ENCODE measurements around the gene PCP4L1. TPM values are rescaled to one million over a fixed set of nuclear protein-coding genes. Genes with fewer than 3 reads are reported as not detected.
A peak's percentile ranks its signal among the peaks of the same experiment; 100 is the strongest.

Gene PCP4L1
- total RNA-seq (2021) (0.92 to 1.2 TPM (median 1.1 TPM) in 3 replicates), Bru-seq, nascent RNA (percentile 21 among the genes with signal in this experiment)
- long read RNA-seq, experiment 1, transcript PCP4L1-201 (3 exons, 1,424 nt) = major isoform, 5 of 5 reads
- long read RNA-seq, experiment 1, partial matches to known transcripts = 0 of 5 reads
- long read RNA-seq, experiment 1, other reads (novel, unspliced or antisense) = 0 of 5 reads
- long read RNA-seq, experiment 2, partial matches to known transcripts = 0 of 3 reads
- long read RNA-seq, experiment 2, other reads (novel, unspliced or antisense) = 0 of 3 reads
- long read RNA-seq, experiment 3, partial matches to known transcripts = 0 of 2 reads
- long read RNA-seq, experiment 3, other reads (novel, unspliced or antisense) = 0 of 2 reads

DNA sequence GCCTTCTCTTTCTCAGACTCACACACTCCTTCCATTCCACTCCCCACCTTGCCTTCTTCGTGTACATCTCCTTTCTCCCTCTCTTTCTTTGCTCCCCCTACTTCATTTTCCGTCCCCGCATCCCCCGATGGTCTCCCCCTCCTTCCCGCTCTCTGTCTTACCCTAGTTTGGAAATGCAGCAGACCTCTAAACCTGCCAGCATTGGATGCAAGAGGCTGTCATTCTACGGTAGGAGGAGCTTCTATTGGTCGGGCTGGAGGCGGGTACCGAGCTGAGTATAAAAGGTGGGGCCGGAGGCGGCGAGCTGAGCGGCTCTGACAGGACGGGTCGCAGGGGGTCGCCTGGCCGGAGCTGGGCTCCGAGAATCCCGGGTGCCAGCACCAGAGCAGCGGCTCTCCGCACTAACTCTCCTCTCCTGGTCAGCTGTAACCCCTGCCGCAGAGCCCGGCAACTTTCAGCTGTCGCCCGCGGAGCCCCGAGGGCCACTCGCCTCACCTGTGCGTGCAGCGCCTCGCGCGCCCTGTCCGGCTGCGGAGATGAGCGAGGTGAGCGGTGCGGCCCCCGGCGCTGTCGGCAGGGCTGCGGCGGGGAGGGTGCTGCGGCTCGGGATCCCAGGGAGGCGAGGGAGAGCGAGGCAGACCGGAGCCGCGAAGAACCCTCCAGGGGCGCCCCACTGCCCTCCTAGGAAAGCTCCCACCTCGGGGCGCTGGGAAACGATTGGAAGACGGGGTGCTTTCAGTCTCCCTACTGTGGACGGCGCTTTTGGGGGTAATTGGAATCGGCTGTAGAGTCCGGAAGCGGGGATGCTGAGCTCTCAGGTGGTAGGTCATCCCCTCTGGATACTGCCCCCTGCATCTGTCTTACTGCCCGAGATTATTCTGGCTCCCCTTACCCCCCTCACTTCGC lies at the start of gene PCP4L1:
PCP4L1 (plus strand) TSS at position 307 of the 906 bp plus-strand sequence; CDS start at position 537, 230 bp downstream.
- peaks cover 19% of the 10 kb centered on the region for H3K36me3 Mint-ChIP-seq
- TF ChIP-seq CREB1 (CRISPR knock-in tag; IDR thresholded peaks at IDR 0.05) (no peak), ZNF423 (CRISPR knock-in tag; IDR thresholded peaks at IDR 0.05) (0 out of 2 replicates have a peak, but pooled peaks have one; percentile 11), ESRRA (CRISPR knock-in tag; IDR thresholded peaks at IDR 0.05; ENCODE audit: borderline replicate concordance) (0 out of 2 replicates have a peak, but pooled peaks have one; percentile 57), FOXP1 (CRISPR knock-in tag; IDR thresholded peaks at IDR 0.05; ENCODE audit: borderline replicate concordance) (peak; percentile 18; the same call in 1 of the 2 replicates), NFYB (CRISPR knock-in tag; conservative IDR thresholded peaks at IDR 0.05; ENCODE audit: low read depth) (peak; percentile 83), SP1 (CRISPR knock-in tag; conservative IDR thresholded peaks at IDR 0.05) (0 out of 2 replicates have a peak, but pooled peaks have one; percentile 41)
- TF ChIP-seq, protein P1, sequence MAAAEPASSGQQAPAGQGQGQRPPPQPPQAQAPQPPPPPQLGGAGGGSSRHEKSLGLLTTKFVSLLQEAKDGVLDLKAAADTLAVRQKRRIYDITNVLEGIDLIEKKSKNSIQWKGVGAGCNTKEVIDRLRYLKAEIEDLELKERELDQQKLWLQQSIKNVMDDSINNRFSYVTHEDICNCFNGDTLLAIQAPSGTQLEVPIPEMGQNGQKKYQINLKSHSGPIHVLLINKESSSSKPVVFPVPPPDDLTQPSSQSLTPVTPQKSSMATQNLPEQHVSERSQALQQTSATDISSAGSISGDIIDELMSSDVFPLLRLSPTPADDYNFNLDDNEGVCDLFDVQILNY (CRISPR knock-in tag; IDR thresholded peaks at IDR 0.05) = peak; percentile 30; the same call in 1 of the 2 replicates
- TF ChIP-seq, protein P2, sequence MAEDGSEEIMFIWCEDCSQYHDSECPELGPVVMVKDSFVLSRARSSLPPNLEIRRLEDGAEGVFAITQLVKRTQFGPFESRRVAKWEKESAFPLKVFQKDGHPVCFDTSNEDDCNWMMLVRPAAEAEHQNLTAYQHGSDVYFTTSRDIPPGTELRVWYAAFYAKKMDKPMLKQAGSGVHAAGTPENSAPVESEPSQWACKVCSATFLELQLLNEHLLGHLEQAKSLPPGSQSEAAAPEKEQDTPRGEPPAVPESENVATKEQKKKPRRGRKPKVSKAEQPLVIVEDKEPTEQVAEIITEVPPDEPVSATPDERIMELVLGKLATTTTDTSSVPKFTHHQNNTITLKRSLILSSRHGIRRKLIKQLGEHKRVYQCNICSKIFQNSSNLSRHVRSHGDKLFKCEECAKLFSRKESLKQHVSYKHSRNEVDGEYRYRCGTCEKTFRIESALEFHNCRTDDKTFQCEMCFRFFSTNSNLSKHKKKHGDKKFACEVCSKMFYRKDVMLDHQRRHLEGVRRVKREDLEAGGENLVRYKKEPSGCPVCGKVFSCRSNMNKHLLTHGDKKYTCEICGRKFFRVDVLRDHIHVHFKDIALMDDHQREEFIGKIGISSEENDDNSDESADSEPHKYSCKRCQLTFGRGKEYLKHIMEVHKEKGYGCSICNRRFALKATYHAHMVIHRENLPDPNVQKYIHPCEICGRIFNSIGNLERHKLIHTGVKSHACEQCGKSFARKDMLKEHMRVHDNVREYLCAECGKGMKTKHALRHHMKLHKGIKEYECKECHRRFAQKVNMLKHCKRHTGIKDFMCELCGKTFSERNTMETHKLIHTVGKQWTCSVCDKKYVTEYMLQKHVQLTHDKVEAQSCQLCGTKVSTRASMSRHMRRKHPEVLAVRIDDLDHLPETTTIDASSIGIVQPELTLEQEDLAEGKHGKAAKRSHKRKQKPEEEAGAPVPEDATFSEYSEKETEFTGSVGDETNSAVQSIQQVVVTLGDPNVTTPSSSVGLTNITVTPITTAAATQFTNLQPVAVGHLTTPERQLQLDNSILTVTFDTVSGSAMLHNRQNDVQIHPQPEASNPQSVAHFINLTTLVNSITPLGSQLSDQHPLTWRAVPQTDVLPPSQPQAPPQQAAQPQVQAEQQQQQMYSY (CRISPR knock-in tag; IDR thresholded peaks at IDR 0.05) = peak; percentile 37; the same call in 1 of the 2 replicates
- TF ChIP-seq, protein P3, sequence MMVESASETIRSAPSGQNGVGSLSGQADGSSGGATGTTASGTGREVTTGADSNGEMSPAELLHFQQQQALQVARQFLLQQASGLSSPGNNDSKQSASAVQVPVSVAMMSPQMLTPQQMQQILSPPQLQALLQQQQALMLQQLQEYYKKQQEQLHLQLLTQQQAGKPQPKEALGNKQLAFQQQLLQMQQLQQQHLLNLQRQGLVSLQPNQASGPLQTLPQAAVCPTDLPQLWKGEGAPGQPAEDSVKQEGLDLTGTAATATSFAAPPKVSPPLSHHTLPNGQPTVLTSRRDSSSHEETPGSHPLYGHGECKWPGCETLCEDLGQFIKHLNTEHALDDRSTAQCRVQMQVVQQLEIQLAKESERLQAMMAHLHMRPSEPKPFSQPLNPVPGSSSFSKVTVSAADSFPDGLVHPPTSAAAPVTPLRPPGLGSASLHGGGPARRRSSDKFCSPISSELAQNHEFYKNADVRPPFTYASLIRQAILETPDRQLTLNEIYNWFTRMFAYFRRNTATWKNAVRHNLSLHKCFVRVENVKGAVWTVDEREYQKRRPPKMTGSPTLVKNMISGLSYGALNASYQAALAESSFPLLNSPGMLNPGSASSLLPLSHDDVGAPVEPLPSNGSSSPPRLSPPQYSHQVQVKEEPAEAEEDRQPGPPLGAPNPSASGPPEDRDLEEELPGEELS (CRISPR knock-in tag; IDR thresholded peaks at IDR 0.05) = 0 out of 2 replicates have a peak, but pooled peaks have one; percentile 35
- TF ChIP-seq, protein P4, sequence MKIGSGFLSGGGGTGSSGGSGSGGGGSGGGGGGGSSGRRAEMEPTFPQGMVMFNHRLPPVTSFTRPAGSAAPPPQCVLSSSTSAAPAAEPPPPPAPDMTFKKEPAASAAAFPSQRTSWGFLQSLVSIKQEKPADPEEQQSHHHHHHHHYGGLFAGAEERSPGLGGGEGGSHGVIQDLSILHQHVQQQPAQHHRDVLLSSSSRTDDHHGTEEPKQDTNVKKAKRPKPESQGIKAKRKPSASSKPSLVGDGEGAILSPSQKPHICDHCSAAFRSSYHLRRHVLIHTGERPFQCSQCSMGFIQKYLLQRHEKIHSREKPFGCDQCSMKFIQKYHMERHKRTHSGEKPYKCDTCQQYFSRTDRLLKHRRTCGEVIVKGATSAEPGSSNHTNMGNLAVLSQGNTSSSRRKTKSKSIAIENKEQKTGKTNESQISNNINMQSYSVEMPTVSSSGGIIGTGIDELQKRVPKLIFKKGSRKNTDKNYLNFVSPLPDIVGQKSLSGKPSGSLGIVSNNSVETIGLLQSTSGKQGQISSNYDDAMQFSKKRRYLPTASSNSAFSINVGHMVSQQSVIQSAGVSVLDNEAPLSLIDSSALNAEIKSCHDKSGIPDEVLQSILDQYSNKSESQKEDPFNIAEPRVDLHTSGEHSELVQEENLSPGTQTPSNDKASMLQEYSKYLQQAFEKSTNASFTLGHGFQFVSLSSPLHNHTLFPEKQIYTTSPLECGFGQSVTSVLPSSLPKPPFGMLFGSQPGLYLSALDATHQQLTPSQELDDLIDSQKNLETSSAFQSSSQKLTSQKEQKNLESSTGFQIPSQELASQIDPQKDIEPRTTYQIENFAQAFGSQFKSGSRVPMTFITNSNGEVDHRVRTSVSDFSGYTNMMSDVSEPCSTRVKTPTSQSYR (CRISPR knock-in tag; IDR thresholded peaks at IDR 0.05) = no peak
- TF ChIP-seq, protein P5, sequence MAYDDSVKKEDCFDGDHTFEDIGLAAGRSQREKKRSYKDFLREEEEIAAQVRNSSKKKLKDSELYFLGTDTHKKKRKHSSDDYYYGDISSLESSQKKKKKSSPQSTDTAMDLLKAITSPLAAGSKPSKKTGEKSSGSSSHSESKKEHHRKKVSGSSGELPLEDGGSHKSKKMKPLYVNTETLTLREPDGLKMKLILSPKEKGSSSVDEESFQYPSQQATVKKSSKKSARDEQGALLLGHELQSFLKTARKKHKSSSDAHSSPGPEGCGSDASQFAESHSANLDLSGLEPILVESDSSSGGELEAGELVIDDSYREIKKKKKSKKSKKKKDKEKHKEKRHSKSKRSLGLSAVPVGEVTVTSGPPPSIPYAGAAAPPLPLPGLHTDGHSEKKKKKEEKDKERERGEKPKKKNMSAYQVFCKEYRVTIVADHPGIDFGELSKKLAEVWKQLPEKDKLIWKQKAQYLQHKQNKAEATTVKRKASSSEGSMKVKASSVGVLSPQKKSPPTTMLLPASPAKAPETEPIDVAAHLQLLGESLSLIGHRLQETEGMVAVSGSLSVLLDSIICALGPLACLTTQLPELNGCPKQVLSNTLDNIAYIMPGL (CRISPR knock-in tag; IDR thresholded peaks at IDR 0.05) = peak; percentile 59; the same call in 1 of the 2 replicates
- TF ChIP-seq, protein P6, sequence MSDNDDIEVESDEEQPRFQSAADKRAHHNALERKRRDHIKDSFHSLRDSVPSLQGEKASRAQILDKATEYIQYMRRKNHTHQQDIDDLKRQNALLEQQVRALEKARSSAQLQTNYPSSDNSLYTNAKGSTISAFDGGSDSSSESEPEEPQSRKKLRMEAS (CRISPR knock-in tag; IDR thresholded peaks at IDR 0.05) = peak; percentile 78
- TF ChIP-seq, protein P7, sequence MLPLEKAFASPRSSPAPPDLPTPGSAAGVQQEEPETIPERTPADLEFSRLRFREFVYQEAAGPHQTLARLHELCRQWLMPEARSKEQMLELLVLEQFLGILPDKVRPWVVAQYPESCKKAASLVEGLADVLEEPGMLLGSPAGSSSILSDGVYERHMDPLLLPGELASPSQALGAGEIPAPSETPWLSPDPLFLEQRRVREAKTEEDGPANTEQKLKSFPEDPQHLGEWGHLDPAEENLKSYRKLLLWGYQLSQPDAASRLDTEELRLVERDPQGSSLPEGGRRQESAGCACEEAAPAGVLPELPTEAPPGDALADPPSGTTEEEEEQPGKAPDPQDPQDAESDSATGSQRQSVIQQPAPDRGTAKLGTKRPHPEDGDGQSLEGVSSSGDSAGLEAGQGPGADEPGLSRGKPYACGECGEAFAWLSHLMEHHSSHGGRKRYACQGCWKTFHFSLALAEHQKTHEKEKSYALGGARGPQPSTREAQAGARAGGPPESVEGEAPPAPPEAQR (CRISPR knock-in tag; IDR thresholded peaks at IDR 0.05) = no peak
- DNase-seq (ENCODE audit: low spot score) (peak; percentile 87), ATAC-seq (peak; percentile 97)
- H3K9me3 Mint-ChIP-seq = peaks cover 31% of the 10 kb centered on the region
- H3K4me3 Mint-ChIP-seq = peak within 1 kb of the TSS; percentile 65
- peaks cover 70% of the 10 kb centered on the region for H3K27me3 Mint-ChIP-seq (ENCODE audit: low read depth)
- H3K27ac Mint-ChIP-seq = no peak within 1 kb of the TSS
- peaks cover 22% of the 10 kb centered on the region for H3K4me1 Mint-ChIP-seq
- ChIA-PET CTCF (interaction anchor here (0.6 to 2.0 kb wide), 21 partner anchors 8 to 161 kb away, joined by 3 to 21 read pairs (median 4); partner anchors contain the start of genes ADAMTS4, APOA2, NDUFS2 and NR1I3), POLR2A (interaction anchor here (0.6 to 1.2 kb wide), 5 partner anchors 16 to 954 kb away, joined by 4 to 6 read pairs (median 4); partner anchors contain the start of gene SDHC)

Data from WTC11 (cell line).